BJ (cell line): ENCODE measurements around the gene PCDH9. TPM values are rescaled to one million over a fixed set of nuclear protein-coding genes. Genes with fewer than 3 reads are reported as not detected.
"Not testable (repeated sequence)": the region's sequence is repeated elsewhere in the genome, so short reads cannot be mapped to it uniquely, and the experiment has no call there.

Experiments
- CTCF ChIA-PET: fragments of 350-600 bp; formaldehyde crosslinking; extraction: SDS; loops from one replicate; lab custom pipeline; 2021; ENCODE audit warnings: antibody characterized with exemption, inconsistent platforms; lab: Yijun Ruan, JAX
- POLR2A ChIA-PET: fragments of 300-600 bp; sonication (Branson Sonifier 250); formaldehyde crosslinking; extraction: SDS; loops from one replicate; lab custom pipeline; 2021; ENCODE audit warnings: antibody characterized with exemption; lab: Charles Lee
- DNase-seq: peaks from one replicate; pipeline ENCODE4 v3.0.0-alpha.2; 2011; ENCODE audit warnings: low read depth
- H3K27me3 ChIP-seq: 2 replicates; pipeline ENCODE4 v1.6.0; 2011; ENCODE audit warnings: low read length; ENCODE audit not compliant: control insufficient read depth, insufficient read depth
- H3K36me3 ChIP-seq: 2 replicates; pipeline ENCODE4 v1.5.1; 2011; ENCODE audit warnings: low read length; ENCODE audit not compliant: control insufficient read depth, insufficient read depth
- H3K4me3 ChIP-seq: 2 replicates; pipeline ENCODE4 v1.5.1; 2011; ENCODE audit warnings: low read depth, mild to moderate bottlenecking, control low read depth, low read length
- polyA plus RNA-seq: library from polyadenylated mRNA; depleted of rRNA; stranded (reverse); fragments of >200 nt; gene quantifications from 2 replicates; pipeline ENCODE4 v1.2.3, GENCODE V29; 2011
- TF ChIP-seq, protein P1 (sequence below): IDR thresholded peaks from 2 replicates; pipeline ENCODE4 v1.5.1; 2011; ENCODE audit warnings: low read depth, mild to moderate bottlenecking, control low read depth, inconsistent platforms, low read length, moderate library complexity; ENCODE audit not compliant: insufficient read depth

PCDH9 gene
- polyA plus RNA-seq, 1 experiment, result 2.3 TPM

GRCh38 chr13:66623129-66623820, 606.9 kb downstream of the PCDH9 start:
- ChIA-PET POLR2A (no interaction called here), CTCF (no interaction called here)
- H3K36me3 ChIP-seq, result no peaks in the 10 kb centered on the region
- no peaks in the 10 kb centered on the region for H3K27me3 ChIP-seq
- no peak for DNase-seq
- TF ChIP-seq, protein P1, sequence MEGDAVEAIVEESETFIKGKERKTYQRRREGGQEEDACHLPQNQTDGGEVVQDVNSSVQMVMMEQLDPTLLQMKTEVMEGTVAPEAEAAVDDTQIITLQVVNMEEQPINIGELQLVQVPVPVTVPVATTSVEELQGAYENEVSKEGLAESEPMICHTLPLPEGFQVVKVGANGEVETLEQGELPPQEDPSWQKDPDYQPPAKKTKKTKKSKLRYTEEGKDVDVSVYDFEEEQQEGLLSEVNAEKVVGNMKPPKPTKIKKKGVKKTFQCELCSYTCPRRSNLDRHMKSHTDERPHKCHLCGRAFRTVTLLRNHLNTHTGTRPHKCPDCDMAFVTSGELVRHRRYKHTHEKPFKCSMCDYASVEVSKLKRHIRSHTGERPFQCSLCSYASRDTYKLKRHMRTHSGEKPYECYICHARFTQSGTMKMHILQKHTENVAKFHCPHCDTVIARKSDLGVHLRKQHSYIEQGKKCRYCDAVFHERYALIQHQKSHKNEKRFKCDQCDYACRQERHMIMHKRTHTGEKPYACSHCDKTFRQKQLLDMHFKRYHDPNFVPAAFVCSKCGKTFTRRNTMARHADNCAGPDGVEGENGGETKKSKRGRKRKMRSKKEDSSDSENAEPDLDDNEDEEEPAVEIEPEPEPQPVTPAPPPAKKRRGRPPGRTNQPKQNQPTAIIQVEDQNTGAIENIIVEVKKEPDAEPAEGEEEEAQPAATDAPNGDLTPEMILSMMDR, result no peak
- H3K4me3 ChIP-seq, result no peak overlapping the region

DNA sequence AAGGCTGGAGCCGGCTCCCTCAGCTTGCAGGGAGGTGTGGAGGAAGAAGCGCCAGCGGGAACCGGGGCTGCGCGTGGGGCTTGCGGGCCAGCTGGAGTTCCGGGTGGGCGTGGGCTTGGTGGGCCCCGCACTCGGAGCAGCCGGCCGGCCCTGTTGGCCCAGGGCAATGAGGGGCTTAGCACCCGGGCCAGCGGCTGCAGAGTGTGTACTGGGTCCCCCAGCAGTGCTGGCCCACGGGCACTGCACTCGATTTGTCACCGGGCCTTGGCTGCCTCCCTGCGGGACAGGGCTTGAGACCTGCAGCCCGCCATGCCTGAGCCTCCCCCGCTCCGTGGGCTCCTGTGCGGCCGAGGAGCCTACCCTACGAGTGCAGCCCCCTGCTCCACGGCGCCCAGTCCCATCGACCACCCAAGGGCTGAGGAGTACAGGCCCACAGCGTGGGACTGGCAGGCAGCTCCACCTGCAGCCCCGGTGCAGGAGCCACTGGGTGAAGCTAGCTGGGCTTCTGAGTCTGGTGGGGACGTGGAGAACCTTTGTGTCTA, 608.2 kb downstream of the PCDH9 start:
- CTCF ChIA-PET, POLR2A ChIA-PET: not testable (repeated sequence)

GRCh38 chr13:66618702-66619101, 611.4 kb downstream of the PCDH9 start:
- no peak for DNase-seq
- TF ChIP-seq, protein P1, result peak; percentile 49
- POLR2A ChIA-PET, result no interaction called here
- Histone ChIP-seq H3K4me3 (no peak overlapping the region), H3K27me3 (no peaks in the 10 kb centered on the region), H3K36me3 (no peaks in the 10 kb centered on the region)
- CTCF ChIA-PET, result interaction anchor here (0.7 to 1.3 kb wide), 6 partner anchors 9 to 605 kb away, joined by 3 to 4 read pairs (median 3); no protein-coding TSS in a partner anchor

More for the DNA sequence above, 608.2 kb downstream of the PCDH9 start:
- DNase-seq, H3K27me3 ChIP-seq, H3K36me3 ChIP-seq, H3K4me3 ChIP-seq: not testable (repeated sequence)

DNA sequence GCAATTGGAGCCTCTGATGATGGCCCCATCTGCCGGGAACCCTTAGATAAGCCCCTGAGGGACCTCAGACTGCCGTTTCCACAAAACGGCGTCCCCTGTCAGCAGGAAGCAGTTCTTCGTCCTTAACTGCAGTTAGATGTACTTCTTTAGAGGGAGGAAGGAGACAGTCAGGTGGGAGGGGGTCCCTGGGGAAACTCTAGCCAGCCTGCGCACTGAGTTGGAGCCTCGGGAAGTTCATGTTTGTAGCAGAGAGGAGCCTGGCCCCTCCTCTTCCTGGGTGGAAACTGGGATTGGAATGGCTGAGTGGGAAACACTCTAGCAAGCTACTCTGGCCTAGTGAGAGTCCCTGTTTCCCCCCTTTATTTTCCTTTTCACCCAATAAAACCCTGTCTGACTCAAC, 612.4 kb downstream of the PCDH9 start:
- no peaks in the 10 kb centered on the region for H3K27me3 ChIP-seq
- H3K36me3 ChIP-seq, result no peaks in the 10 kb centered on the region
- ChIA-PET CTCF (interaction anchor here (1.1 kb wide), 1 partner anchor 83 kb away, joined by 4 read pairs; no protein-coding TSS in a partner anchor), POLR2A (no interaction called here)
- TF ChIP-seq, protein P1, result no peak
- no peak overlapping the region for H3K4me3 ChIP-seq
- DNase-seq, result no peak

DNA sequence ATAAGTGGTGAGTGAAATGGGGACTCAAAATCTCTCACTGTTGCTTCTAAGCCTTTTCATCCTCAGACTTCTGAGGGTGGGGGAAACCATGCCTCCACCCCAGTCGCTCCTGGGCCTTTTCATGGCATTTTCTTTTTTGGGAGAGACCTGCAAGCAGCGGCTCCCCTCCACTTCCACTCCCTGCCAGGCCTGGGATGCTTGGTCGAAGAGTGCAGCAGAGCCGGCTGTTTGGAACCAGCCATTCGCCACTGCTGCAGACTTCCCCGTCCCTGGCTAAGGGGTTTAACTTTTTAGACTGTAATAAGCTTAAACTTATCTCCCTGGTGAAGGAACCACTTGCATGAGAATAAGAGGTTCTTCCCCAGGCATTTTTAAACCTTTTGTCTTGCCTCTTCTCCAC, 617.2 kb downstream of the PCDH9 start:
- ChIA-PET POLR2A (no interaction called here), CTCF (no interaction called here)
- H3K36me3 ChIP-seq, result no peaks in the 10 kb centered on the region
- no peaks in the 10 kb centered on the region for H3K27me3 ChIP-seq
- DNase-seq, result no peak
- no peak overlapping the region for H3K4me3 ChIP-seq
- TF ChIP-seq, protein P1, result no peak
